Breast epithelium (tissue), 4 donors: Measurements from ENCODE around the gene IL20RA. TPM values are rescaled to one million over a fixed set of nuclear protein-coding genes. Genes with fewer than 3 reads are reported as not detected.

Source experiments
- DNase-seq, 2 donors: peaks; one replicate each; pipeline ENCODE4 v3.0.0-alpha.2; 2019; ENCODE audit warnings: low spot score in 2 of 2
- H3K27ac ChIP-seq, 2 donors: fragments of 200-600 bp; sonication (generic) in 1 of 2; one replicate each; pipeline ENCODE4 v1.5.1; 2016 to 2019; ENCODE audit warnings: mild to moderate bottlenecking in 1 of 2
- H3K27me3 ChIP-seq, 2 donors: fragments of 200-600 bp; sonication (generic) in 1 of 2; one replicate each; pipeline versions ENCODE4 v1.5.1 to v1.6.0; 2017 to 2019; ENCODE audit warnings: control low read depth in 1 of 2, mild to moderate bottlenecking in 1 of 2
- H3K36me3 ChIP-seq: fragments of 200-600 bp; one replicate; pipeline ENCODE4 v1.5.1; 2019
- H3K4me1 ChIP-seq, 2 donors: fragments of 200-600 bp; sonication (generic); one replicate each; pipeline ENCODE4 v1.5.1; 2016 to 2019; ENCODE audit warnings: control low read depth in 1 of 2
- H3K4me3 ChIP-seq, 3 donors: fragments of 200-600 bp; sonication (generic); 1 replicate in 2 of 3; 2 replicates in 1 of 3; pipeline ENCODE4 v1.5.1; 2016 to 2019; ENCODE audit warnings: mild to moderate bottlenecking in 3 of 3, moderate library complexity in 2 of 3
- H3K9me3 ChIP-seq, 2 donors: fragments of 200-600 bp; sonication (generic) in 1 of 2; one replicate each; pipeline ENCODE4 v1.5.1; 2016 to 2019; ENCODE audit warnings: control low read depth in 1 of 2
- POLR2A ChIP-seq: fragments of 450-650 bp; IDR thresholded peaks from one replicate; pipeline ENCODE4 v1.6.1; 2016; ENCODE audit warnings: antibody characterized with exemption, mild to moderate bottlenecking, moderate library complexity
- POLR2AphosphoS5 ChIP-seq, 3 donors: sonication (generic); formaldehyde crosslinking; IDR thresholded peaks; one replicate each; pipeline ENCODE4 v1.6.1; 2017; ENCODE audit warnings: antibody characterized with exemption in 3 of 3
- intact Hi-C: fragments of 100-400 bp; cut with DNase I; formaldehyde crosslinking; loops from one replicate; pipeline ENCODE4 v1.15.1; 2023; ENCODE audit warnings: low total_unique reads
- total RNA-seq, 3 donors: library from RNA; depleted of rRNA; stranded (reverse); fragments of >200 nt; gene quantifications; one replicate each; pipeline ENCODE4 v1.1.0, GENCODE V29; 2016
- TF ChIP-seq, protein P1 (sequence below), 3 donors: fragments of 450-650 bp; IDR thresholded peaks; one replicate each; pipeline ENCODE4 v1.5.1; 2016 to 2017; ENCODE audit warnings: antibody characterized with exemption in 3 of 3, mild to moderate bottlenecking in 3 of 3, moderate library complexity in 3 of 3

The IL20RA gene
- total RNA-seq, 3 donors from 2014 or later: 1.6 to 69.8 (median 49.2) TPM

DNA sequence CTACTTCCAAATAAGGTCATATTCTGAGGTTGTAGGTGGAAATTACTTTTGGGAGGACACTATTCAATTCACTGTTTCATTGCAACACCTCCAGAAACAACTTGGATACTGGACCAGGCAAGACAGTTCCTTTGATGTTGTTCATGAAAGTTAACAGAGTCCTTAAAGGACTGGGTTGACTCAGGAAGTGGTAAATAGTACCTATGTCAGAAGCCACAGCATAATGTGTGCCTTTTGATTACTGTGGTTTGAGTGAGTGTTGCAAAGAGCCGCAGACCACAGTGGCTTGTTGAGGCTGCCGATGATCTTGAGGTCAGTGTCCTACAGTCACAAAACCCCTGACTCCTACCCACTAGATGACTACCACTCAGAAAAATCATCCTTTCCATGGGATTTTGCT, 10.9 kb downstream of the IL20RA start:
- H3K4me3 ChIP-seq: no peak overlapping the region
- no peaks in the 10 kb centered on the region for H3K27me3 ChIP-seq
- H3K4me1 ChIP-seq: no peaks in the 10 kb centered on the region
- H3K36me3 ChIP-seq: no peaks in the 10 kb centered on the region
- intact Hi-C loops: no loop called here
- TF ChIP-seq POLR2A: no peak
- TF ChIP-seq POLR2AphosphoS5 (IDR thresholded peaks at IDR 0.05): no peak
- TF ChIP-seq, protein P1, sequence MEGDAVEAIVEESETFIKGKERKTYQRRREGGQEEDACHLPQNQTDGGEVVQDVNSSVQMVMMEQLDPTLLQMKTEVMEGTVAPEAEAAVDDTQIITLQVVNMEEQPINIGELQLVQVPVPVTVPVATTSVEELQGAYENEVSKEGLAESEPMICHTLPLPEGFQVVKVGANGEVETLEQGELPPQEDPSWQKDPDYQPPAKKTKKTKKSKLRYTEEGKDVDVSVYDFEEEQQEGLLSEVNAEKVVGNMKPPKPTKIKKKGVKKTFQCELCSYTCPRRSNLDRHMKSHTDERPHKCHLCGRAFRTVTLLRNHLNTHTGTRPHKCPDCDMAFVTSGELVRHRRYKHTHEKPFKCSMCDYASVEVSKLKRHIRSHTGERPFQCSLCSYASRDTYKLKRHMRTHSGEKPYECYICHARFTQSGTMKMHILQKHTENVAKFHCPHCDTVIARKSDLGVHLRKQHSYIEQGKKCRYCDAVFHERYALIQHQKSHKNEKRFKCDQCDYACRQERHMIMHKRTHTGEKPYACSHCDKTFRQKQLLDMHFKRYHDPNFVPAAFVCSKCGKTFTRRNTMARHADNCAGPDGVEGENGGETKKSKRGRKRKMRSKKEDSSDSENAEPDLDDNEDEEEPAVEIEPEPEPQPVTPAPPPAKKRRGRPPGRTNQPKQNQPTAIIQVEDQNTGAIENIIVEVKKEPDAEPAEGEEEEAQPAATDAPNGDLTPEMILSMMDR (IDR thresholded peaks at IDR 0.05): no peak
- no peak for DNase-seq
- H3K27ac ChIP-seq: no peak overlapping the region
- H3K9me3 ChIP-seq: no peaks in the 10 kb centered on the region

DNA sequence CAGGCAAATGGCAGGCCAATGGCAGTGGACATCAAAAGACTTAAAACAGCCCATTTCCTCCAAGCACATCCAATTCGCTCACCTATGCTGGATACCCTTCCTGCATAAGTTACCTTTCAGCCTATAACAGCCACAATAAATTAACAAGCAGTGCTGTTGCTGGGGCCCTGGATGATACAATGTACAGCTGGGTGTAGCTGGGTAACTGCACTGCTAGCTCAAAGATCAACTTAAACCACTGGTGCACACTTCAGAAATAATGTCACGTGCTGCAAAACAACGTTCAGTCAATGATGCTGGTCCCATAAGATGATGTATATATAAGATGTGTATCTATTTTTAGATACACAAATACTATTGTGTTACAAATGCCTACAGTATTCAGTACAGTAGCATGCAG, 13.6 kb downstream of the IL20RA start:
- Histone ChIP-seq H3K4me1 (no peaks in the 10 kb centered on the region), H3K4me3 (no peak overlapping the region), H3K9me3 (no peaks in the 10 kb centered on the region), H3K27ac (no peak overlapping the region), H3K36me3 (no peaks in the 10 kb centered on the region), H3K27me3 (no peaks in the 10 kb centered on the region)
- no peak for DNase-seq
- intact Hi-C loops: no loop called here
- TF ChIP-seq POLR2A (no peak), POLR2AphosphoS5 (IDR thresholded peaks at IDR 0.05) (no peak)
- TF ChIP-seq, protein P1 (IDR thresholded peaks at IDR 0.05): no peak

DNA sequence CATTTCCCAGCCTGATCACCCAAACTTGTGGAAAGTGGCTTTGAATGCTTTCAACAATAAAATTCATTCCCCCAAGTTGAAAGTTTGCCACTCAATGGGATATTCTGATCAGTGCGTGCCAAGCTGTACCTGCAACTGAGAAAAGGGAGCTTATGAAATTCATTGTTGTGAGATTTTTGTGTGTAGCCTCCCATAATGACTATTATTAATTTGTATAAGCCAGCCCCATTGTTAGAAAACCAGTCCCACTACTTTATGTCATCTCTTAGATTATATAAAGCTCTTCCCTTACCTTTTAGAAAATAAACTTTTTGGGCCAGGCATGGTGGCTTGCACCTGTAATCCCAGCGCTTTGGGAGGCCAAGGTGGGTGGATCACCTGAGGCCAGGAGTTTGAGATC, 15.9 kb downstream of the IL20RA start:
- peak overlapping the region in 1 of 2 donors; percentile 28 for H3K27ac ChIP-seq
- no peak for DNase-seq
- no peaks in the 10 kb centered on the region for H3K9me3 ChIP-seq
- no peak overlapping the region for H3K4me3 ChIP-seq
- H3K36me3 ChIP-seq: no peaks in the 10 kb centered on the region
- no peaks in the 10 kb centered on the region for H3K27me3 ChIP-seq
- intact Hi-C loops: no loop called here
- TF ChIP-seq POLR2AphosphoS5 (IDR thresholded peaks at IDR 0.05) (no peak), POLR2A (no peak)
- TF ChIP-seq, protein P1 (IDR thresholded peaks at IDR 0.05): no peak
- H3K4me1 ChIP-seq: no peaks in the 10 kb centered on the region

DNA sequence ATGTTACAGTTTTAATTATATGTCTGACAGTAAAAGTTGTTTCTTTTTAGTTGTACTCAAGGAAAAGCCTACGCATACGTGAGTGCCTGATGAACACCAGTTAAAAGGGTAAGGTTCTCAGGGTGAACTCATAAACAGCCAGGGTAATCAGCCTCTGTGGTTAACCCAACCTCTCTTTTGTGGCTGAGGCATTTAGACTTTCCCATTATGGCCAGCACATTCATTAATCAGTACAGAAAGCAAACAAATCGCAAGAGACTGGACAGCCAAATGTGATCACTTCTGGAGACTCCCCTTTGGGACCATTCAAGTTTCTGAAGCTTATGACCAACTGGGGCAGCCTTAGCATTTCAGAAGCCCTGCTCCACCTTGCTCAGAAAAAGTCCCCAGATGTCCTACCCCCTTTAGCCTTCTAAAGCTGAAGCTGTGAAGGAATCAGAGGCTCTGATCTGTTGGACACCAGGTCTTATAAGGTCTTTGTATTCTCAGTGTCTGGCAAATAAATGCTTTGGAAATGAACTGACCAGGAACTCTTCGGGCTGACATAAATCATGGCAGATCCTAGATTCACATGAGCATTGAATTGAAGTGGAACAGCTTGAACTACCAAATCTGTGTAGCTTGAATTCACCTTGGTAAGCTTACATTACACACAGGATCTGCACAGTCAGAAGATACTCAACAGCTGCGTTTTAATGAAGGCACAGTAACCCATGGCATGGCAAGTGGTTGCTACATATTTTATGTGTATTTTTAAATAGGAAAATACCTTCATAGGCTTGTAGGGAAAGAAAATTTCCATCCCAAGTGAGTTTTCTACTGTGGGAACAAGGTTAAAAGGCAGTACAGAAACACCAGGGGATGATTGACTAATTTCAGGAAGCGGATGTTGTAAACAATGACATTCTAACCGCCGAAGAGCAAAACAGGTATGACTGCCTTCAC, 18.7 kb downstream of the IL20RA start:
- Histone ChIP-seq H3K9me3 (no peaks in the 10 kb centered on the region), H3K36me3 (no peaks in the 10 kb centered on the region), H3K27me3 (no peaks in the 10 kb centered on the region), H3K27ac (peak overlapping the region; percentile 92 to 94), H3K4me3 (peak overlapping the region in 1 of 3 donors; percentile 10), H3K4me1 (no peaks in the 10 kb centered on the region)
- TF ChIP-seq, protein P1 (IDR thresholded peaks at IDR 0.05): no peak
- TF ChIP-seq POLR2A (no peak), POLR2AphosphoS5 (IDR thresholded peaks at IDR 0.05) (peak in 1 of 3 donors; percentile 58)
- intact Hi-C loops: no loop called here
- no peak for DNase-seq

DNA sequence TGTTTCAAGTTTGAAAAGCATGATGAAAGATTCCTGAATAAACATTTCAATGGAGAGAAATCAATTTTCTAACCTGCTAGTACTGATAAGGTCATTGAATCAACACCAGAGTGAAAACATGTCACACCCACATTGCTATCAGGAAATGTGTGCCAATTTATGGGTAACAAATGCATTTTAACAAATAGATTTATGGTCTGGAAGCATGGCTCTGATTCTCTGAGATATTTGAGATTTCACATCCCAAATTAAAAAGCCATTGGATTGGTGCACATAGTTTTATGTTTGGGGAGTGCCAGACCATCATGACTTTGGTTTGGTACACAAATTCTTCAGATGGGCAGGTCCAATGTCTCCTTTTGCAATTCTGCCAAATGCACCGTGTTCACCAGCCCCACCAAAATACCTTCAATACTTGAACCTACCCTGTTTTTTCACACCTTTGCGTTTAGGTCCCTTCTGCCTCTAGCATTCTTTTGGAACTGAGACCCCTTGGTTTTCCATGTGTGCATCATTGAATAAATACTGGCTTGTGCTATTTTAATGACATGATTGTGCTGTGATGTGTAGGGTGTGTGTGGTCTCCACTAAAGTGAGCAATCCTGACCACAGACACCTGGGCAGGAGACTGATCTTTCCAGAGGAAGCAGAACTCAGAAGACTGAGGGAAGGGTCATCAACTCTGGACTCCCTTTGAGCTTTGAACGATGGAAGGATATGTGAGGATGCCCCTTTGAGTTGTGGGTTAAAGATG, 20.4 kb downstream of the IL20RA start:
- no peak for DNase-seq
- Histone ChIP-seq H3K27me3 (no peaks in the 10 kb centered on the region), H3K4me3 (no peak overlapping the region), H3K36me3 (no peaks in the 10 kb centered on the region), H3K27ac (peak overlapping the region; percentile 92 to 94), H3K4me1 (no peaks in the 10 kb centered on the region), H3K9me3 (no peaks in the 10 kb centered on the region)
- intact Hi-C loops: no loop called here
- TF ChIP-seq, protein P1 (IDR thresholded peaks at IDR 0.05): no peak
- TF ChIP-seq POLR2A (no peak), POLR2AphosphoS5 (IDR thresholded peaks at IDR 0.05) (no peak)
